Measurements from ENCODE around the gene ELAC1. TPM values are rescaled to one million over a fixed set of nuclear protein-coding genes. Genes with fewer than 3 reads are reported as not detected.

The ELAC1 gene
- total RNA-seq, 2 experiments from 2014 or later, result 1.5 to 4.2 TPM

DNA sequence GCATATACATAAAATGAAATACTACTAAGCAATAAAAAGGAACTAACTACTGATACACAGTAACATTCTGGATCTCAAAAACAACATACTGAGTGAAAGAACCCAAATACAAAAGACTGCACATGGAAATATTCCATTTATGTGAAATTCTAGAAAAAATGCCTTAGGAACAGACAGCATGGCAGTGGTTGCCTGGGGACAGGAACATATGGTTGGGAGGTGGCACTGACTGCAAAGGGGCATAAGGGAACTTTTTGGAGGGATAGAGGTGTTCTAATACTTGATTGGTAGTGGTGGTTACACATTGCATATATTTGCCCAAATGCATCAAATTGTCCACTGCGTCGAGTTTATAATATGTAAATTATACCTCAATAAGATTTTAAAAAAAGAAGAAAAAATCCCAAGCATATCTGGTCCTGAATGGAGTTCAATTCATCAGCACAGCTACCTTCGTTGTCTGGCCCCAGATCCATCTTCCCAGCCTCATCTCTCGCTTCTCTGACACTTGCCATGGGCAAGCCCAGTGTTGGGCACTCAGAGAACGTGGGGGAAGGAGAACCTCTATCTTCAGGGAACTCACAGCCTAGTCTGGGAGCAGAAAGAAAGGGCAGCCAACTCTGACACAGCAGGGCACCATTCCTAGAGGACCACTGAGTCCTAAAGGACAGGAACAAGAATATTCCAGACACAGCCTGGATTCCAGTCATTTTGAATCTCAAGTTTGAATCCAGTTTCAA is 53.6 kb downstream of the ELAC1 start:
- POLR2A ChIA-PET, result interaction anchor here (0.6 kb wide), 1 partner anchor 509 kb away, joined by 4 read pairs; no protein-coding TSS in a partner anchor
- CTCF ChIA-PET (ENCODE audit: unreplicated experiment), result no interaction called here
- no peak for TF ChIP-seq EZH2phosphoT487 (IDR thresholded peaks at IDR 0.05; ENCODE audit: borderline replicate concordance, low read depth, low read length)
- TF ChIP-seq, protein P1, sequence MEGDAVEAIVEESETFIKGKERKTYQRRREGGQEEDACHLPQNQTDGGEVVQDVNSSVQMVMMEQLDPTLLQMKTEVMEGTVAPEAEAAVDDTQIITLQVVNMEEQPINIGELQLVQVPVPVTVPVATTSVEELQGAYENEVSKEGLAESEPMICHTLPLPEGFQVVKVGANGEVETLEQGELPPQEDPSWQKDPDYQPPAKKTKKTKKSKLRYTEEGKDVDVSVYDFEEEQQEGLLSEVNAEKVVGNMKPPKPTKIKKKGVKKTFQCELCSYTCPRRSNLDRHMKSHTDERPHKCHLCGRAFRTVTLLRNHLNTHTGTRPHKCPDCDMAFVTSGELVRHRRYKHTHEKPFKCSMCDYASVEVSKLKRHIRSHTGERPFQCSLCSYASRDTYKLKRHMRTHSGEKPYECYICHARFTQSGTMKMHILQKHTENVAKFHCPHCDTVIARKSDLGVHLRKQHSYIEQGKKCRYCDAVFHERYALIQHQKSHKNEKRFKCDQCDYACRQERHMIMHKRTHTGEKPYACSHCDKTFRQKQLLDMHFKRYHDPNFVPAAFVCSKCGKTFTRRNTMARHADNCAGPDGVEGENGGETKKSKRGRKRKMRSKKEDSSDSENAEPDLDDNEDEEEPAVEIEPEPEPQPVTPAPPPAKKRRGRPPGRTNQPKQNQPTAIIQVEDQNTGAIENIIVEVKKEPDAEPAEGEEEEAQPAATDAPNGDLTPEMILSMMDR (conservative IDR thresholded peaks at IDR 0.05; ENCODE audit: low read length), result no peak
- Histone ChIP-seq H3K79me2 (ENCODE audit: insufficient read depth, low read depth, low read length) (no peaks in the 10 kb centered on the region), H3K27ac (ENCODE audit: low read depth, low read length, poor library complexity, severe bottlenecking) (no peak overlapping the region), H2AFZ (ENCODE audit: low read length) (no peak overlapping the region), H4K20me1 (ENCODE audit: insufficient read depth, low read length) (no peaks in the 10 kb centered on the region), H3K4me2 (ENCODE audit: low read length) (no peak overlapping the region), H3K9me2 (ENCODE audit: insufficient read depth, low read length) (no peaks in the 10 kb centered on the region), H3K36me3 (ENCODE audit: insufficient read depth, low read length) (peaks cover 5% of the 10 kb centered on the region; the same call in 1 of the 2 replicates), H3K4me3 (ENCODE audit: low read depth, low read length, poor library complexity, severe bottlenecking) (no peak overlapping the region), H3K4me1 (ENCODE audit: insufficient read depth, low read length, poor library complexity, severe bottlenecking) (no peaks in the 10 kb centered on the region), H3K9me3 (ENCODE audit: low read length) (no peaks in the 10 kb centered on the region)
- intact Hi-C loops (cut with micrococcal nuclease; ENCODE audit: unreplicated experiment), result no loop called here
- no peak for DNase-seq (ENCODE audit: low spot score)
- no TSS peak for BruUV-seq (replicated peaks)

DNA sequence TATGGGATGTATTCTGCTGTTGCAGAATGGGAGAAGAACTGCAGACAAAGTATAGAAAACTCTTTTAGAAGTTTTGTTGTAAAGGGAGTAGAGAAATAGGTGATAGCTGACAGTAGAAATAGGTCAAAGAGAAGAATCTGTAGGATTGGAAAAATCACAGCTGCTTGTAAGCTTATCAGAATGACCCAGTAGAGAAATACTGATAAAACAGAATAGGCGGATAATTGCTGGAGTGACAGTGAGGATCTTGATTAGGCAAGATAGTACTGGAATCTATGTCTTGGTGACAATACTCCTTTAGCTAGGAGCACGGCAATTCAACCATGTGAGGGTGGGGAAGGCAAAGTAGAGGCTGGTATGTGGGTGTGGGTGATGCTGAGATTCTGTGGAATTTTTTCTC is 57.7 kb downstream of the ELAC1 start:
- H3K9me3 ChIP-seq (ENCODE audit: low read length), result no peaks in the 10 kb centered on the region
- no peak for DNase-seq (ENCODE audit: low spot score)
- H4K20me1 ChIP-seq (ENCODE audit: insufficient read depth, low read length), result no peaks in the 10 kb centered on the region
- ChIA-PET CTCF (ENCODE audit: unreplicated experiment) (no interaction called here), POLR2A (interaction anchor here (0.7 kb wide), 1 partner anchor 29 kb away, joined by 3 read pairs; no protein-coding TSS in a partner anchor)
- H3K4me2 ChIP-seq (ENCODE audit: low read length), result no peak overlapping the region
- no peak overlapping the region for H3K27ac ChIP-seq (ENCODE audit: low read depth, low read length, poor library complexity, severe bottlenecking)
- peaks cover 15% of the 10 kb centered on the region; the same call in 1 of the 2 replicates for H3K79me2 ChIP-seq (ENCODE audit: insufficient read depth, low read depth, low read length)
- intact Hi-C loops (cut with micrococcal nuclease; ENCODE audit: unreplicated experiment), result no loop called here
- H2AFZ ChIP-seq (ENCODE audit: low read length), result no peak overlapping the region
- H3K36me3 ChIP-seq (ENCODE audit: insufficient read depth, low read length), result peaks cover 5% of the 10 kb centered on the region; the same call in 1 of the 2 replicates
- TF ChIP-seq, protein P1 (conservative IDR thresholded peaks at IDR 0.05; ENCODE audit: low read length), result no peak
- no peak for TF ChIP-seq EZH2phosphoT487 (IDR thresholded peaks at IDR 0.05; ENCODE audit: borderline replicate concordance, low read depth, low read length)
- H3K4me3 ChIP-seq (ENCODE audit: low read depth, low read length, poor library complexity, severe bottlenecking), result no peak overlapping the region
- no peaks in the 10 kb centered on the region for H3K9me2 ChIP-seq (ENCODE audit: insufficient read depth, low read length)
- H3K4me1 ChIP-seq (ENCODE audit: insufficient read depth, low read length, poor library complexity, severe bottlenecking), result peaks cover 14% of the 10 kb centered on the region
- no TSS peak for BruUV-seq (replicated peaks)
